ENCODE results near the gene PAAF1. TPM values are rescaled to one million over a fixed set of nuclear protein-coding genes. Genes with fewer than 3 reads are reported as not detected.
"Not testable (repeated sequence)": the region's sequence is repeated elsewhere in the genome, so short reads cannot be mapped to it uniquely, and the experiment has no call there.

Gene PAAF1, protein sequence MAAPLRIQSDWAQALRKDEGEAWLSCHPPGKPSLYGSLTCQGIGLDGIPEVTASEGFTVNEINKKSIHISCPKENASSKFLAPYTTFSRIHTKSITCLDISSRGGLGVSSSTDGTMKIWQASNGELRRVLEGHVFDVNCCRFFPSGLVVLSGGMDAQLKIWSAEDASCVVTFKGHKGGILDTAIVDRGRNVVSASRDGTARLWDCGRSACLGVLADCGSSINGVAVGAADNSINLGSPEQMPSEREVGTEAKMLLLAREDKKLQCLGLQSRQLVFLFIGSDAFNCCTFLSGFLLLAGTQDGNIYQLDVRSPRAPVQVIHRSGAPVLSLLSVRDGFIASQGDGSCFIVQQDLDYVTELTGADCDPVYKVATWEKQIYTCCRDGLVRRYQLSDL
- 9.8 TPM for total RNA-seq

DNA sequence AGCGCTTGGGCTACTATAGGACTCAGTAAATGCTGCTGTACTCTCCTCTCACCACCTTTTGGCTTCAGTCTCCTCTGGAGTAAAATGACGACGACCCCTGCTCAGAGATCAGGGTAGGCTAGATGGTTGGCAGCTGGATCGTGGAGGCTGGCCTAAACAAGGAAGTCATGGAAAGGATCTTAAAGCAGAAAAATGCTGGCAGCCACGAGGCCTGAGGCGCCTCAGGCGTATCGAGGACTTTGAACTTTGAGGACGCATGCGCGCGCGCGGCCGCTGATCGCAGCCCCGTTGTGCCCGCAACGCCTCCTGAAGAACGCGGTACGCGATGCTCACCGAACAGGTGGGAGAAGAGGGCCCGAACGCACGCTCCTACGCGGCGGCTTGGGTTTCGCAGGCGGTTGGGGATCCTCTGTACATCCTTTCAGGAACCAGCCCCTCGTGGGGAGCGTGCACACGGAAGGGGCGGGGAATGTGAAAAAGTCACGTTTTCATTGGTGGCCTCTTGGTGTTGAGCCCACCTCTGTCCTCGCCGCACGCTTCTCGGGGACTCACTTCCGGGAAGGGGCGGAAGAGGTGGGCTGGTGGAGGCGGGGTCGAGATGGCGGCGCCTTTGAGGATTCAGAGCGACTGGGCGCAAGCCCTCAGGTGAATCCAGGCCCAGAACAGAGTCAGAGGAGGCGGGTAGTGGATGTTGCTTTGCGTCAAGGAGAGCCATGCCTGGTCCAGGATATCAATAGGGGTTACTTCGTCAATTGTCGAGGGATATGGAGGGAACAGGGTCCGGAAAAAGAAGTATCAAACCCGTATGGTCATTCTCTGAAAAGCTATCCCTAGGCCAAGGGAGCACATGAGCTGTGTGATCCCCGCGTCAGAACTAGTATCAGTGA lies at the start of gene PAAF1, which contains the start of gene COA4:
Gene PAAF1 (plus strand): TSS at position 576 of the 887 bp plus-strand sequence. CDS start 23 bp downstream, at position 599.
Gene COA4 (minus strand): TSS at position 423 of the 887 bp plus-strand sequence. CDS start 3,468 bp downstream, outside the sequence.
- peak; percentile 96 for ATAC-seq

DNA sequence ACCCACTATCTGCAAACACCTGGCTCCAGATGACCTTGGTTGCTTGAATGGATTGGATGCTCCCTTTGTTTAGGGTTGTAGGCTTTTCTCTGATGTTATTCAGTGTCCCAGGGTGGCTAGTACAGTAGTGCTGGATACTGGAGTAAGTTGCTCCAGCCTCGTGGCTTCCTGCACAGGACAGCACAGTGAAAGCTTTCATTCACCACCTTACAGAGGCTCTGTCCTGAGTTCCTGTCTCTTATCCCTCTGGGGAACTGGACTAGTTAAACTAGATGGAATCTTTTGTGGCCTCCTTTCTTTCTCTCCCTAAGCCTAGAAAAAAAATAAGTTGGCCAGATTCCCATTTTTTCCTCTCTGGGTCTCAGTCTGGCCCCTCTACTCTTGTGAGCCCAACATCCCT lies 46.5 kb upstream of the PAAF1 start:
- no peak for ATAC-seq

DNA sequence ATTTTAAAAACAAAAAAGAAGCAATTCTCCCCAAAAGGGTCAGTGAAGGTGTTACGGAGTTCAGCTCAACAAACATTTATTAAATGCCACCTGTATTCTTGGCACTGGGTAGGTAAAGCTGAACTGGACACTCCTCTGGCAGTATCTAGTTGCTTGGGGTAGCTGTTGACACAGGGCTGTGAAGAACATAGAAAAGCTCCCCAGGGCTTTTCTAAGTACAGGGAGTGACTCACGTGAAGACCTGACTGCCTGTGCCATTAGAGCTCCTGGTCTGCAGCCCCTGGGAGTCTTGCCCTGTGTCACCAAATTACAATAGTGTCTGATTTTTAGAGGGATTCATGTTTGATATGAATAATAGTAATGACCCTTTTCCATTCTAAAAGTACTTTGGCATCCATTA lies 43.7 kb upstream of the PAAF1 start:
- no peak for ATAC-seq

DNA sequence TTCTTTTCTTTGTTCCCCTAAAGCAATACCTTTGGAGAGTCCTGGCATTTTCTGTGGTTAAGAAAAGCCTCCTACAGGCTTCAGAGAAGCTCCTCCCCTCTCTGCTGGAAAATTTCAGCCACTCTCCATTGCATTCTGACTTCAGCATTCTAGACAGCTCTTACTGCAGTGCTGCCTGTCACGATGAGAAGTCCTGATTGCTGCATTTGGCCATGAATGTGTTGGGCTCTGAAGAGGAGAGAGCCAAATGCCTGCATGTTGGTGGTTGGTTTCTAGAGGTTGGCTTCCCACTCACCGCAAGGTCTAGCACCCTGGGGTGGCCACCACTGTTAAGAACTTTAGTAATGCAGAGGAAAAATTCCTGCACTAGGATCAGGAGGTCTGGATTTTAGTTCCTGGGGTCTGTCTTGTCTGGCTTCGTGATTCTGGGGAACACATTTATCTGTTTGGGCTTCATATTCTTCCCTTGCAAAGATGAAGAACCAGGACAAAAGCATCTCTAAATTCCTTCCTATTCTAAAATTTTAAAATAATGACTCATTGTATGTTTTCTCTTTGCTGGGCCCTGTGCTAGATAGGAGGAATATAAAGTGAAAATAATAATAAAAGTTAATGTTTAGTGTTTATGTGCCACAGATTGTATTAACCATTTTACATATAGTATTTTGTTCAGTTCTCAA lies 38.2 kb upstream of the PAAF1 start:
- ATAC-seq, result no peak

DNA sequence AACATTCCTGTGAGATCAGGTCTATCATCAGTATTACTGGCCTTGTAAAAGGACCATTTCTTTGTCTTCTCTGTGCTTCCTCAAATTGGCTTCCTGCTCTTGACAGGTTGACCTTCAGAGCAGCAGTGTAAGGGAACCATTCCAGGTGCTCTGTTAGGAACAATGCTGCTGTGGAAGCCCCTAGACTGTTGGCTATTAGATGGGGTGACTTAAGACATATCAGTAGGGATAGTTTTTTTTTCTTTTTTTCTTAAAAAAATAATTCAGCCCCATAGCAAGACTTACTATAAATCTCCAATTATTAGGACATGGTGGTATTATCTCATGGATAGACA lies 37.7 kb upstream of the PAAF1 start:
- ATAC-seq, result no peak

DNA sequence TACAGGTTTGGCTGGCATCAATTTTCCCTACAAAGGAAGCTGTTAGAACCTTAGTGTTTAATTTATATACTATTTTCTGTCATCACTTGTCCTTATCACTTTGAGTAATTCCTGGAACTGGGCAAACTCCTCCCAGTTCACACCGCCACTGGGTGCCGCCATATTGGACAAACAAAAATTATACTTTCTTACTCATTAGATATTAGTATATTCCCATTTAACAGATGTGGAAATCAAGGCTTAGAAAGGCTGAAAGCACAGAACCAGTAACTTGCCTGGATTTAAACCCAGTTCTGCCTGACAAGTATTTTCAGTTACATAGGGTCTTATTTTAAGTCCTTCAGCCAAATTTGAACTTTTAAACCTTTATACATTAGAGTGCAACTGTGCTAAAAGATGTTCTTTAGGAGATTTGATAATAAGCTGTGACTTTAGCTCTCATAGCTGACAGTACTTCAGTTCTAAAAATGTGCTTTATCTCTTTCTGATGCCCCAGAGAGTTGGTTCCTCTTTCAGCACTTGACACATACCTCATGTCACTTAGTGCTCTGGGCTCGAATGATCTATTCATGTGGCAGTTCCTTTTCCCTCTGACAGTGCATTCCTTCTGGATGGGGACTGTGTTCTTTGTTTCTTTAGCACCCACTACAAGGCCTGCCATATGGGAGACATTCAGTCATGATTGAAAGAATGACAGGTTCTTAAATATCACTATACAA lies 25.6 kb upstream of the PAAF1 start:
- ATAC-seq, result no peak

DNA sequence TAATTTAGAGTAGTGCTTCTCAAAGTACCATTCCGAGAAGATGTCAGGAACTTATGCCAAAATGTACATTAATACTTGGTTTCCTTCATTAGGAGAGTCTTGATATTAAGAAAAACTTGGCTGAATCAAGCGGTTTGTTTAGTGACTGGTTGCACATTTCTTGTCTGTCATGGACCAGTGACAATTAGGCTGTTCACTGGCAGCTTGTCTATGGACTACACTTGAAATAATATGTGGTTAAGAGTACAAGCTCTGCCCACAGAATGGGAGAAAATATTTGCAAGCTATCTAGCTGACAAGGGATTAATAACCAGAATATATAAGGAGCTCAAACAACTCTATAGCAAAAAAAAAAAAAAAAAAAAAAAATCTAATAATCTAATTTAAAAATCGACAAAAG lies 24.8 kb upstream of the PAAF1 start:
- ATAC-seq, result no peak

DNA sequence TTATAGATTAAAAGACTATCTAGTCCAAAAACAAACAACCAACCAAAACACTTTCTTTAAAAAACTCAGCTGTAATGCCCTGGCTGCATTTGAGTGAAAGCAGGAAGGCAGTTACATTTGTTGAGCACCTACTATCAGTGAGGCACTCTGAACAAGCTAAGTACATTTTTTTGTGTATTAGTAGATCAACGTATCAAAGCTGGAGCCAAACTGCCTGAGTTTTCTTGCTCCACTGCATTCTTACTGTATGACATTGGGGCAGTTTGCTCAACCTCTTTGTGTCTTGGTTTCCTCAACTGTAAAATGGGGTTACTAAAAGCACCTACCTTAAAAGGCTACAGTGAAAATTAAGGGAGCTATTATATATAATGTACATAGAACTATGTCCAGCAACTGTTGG lies 22.1 kb upstream of the PAAF1 start:
- peak; percentile 90 for ATAC-seq

DNA sequence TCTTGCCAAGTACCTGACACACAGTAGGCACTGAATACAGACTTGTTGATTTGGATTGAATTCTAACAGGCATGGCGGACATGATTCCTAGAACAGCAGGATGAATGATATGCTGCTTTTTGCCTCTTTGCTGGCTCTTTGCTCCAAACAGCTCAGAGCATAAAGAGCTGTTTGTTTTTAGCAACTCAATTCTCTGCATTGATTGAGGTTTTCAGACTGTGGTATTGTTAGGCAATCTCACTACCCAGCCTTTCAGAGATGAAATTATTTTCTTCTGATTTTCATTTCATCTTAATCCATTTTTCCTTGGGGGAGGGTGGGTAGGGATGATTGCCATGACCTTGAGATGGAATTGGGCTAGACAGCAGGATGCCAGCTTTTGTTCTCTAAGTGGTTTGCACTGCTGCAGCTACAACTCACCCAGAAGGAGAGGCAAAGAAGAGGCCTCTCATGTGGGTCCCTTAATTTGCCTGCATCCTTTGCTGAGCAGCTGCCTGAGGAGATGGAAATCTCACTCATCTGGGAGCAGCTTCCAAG lies 20.7 kb upstream of the PAAF1 start:
- ATAC-seq, result no peak

DNA sequence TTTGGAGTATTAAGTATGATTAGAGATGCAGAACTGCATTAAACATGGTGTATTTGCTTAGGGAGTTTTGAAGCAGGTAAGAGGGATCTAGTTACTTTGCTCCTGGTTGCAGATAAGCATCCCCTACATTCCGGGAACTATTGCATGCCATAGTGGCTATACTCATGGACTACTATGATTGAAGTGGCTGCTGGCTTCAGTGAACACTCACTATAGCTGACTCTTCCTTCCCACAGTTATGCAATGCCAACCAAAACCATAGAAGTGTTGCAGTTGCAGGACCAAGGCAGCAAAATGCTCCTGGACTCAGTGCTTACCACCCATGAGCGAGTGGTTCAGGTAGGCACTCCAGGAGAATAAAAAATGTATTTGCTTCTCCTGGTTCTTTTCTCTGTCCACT lies 17.1 kb upstream of the PAAF1 start:
- ATAC-seq, result no peak

DNA sequence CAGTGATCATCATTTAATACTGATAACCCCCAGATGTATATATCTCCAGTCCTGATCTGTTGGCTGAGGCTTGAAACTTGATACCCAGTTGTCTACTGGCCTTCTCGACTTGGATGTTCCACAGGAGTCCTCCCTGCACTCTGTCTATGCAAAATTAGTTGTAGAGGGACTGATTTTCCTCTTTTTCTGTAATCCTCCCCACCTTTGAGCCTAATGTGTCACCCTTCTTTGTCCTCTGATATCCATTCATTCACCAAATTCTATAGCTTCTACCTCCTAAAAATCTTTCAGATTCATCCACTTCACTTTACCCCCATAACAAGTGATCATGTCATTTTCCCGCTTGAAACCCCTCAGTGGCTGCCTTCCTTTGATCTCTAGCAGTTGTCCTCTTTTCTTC lies 16.6 kb upstream of the PAAF1 start:
- no peak for ATAC-seq

DNA sequence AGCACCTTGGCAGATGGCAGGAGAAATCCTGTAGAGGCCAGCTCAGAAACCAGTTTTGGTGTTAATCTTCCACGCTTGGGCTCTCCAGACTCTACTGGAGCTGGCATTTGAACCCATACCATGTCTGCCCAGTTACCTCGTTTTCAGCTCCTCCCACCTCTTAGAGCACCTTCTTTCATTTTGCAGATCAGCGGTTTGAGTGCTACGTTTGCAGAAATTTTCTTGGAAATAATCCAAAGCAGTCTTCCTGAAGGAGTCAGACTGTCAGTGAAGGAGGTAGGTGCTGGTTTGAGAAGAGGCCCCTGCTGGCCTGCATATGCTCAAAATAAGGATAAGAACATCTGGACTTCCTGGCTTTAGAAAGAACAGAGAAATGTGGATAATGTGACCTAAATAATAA lies 13.8 kb upstream of the PAAF1 start:
- no peak for ATAC-seq

DNA sequence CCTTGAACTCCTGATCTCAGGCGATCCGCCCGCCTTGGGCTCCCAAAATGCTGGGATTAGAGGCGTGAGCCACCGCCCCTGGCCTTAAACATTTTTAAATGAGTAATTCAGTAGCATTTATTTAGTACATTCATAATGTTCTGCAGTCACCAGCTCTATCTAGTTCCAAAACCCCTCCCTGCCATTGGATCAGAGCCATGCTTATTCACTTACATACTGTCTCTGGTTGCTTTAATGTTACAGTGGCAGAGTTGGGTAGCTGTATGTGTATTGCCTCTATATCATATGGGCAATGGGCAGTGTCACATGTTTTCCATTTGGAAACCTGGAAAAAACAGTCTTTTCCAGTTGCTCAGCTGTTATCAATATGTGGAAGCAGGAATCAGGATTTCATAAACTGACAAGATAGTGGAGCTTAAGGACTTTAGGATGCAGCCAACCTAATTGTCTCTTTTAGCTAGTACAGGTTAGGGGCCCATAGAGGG lies 10.7 kb upstream of the PAAF1 start:
- ATAC-seq, result peak; percentile 85

DNA sequence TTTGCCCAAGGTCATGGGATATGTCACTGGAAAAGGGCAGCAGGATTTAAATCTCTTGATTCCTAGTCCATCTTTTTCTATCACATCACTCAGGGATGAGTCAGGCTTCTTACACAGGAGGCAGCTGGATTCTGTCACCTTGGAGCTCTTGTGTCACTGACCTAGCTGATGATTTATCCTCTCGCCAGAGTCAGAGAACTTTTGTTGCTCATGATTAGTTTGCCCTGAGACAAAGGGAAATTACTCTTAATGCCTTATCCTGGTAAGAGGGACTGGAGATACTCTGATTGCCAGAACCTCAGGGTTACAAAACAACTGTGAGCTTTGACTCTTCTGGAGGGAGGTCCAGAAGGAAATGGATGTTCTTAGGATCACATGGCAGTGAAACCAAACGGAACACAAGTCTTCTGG lies 10.2 kb upstream of the PAAF1 start:
- ATAC-seq, result peak; percentile 75

DNA sequence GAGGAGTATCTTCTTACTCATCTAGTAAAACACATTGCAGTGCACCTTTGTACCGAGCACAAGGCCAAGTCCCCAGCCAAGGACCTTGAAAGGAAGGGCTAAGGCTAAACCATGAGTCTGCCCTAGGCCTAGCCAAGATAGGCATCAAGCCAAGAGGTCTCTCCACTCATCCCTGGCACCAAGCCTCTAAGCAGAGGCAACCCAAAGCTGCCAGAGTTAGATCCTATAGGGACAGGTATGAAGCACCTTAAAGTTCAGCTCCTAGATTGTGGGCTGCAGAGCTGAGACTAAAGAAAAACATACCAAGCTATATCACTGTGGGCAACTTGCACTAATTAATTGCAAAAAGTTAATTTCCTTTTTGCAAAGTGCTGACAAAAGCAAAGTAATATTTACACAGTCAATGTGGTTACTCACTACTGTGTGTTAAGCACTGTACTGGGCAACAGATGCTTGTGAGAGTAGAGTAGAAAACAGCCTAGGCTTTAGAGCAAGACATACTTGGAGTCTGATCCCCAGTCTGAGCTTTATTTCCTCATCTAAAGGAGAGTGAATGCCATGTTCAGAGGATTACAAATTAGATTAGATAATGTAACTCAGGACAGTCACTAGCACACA lies 7.4 kb upstream of the PAAF1 start:
- peak; percentile 25 for ATAC-seq

DNA sequence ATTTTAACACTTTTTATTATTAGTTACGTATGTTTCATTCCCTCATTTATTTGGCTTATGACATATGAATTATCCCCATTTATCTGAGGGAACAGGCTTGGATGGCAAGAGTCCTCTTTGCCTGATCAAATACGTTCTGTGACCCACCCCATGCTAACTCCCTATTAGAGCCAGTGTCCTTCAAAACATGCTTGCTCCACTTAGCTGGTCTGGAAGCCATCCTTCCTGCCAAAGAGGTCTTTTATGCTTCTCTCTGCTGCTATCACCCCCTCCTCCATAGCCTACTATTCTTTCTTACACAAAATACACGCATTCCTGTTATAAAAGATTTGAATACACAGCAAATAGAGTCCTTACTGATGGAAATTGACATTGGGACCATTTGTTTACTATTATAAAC lies 6.5 kb upstream of the PAAF1 start:
- no peak for ATAC-seq

DNA sequence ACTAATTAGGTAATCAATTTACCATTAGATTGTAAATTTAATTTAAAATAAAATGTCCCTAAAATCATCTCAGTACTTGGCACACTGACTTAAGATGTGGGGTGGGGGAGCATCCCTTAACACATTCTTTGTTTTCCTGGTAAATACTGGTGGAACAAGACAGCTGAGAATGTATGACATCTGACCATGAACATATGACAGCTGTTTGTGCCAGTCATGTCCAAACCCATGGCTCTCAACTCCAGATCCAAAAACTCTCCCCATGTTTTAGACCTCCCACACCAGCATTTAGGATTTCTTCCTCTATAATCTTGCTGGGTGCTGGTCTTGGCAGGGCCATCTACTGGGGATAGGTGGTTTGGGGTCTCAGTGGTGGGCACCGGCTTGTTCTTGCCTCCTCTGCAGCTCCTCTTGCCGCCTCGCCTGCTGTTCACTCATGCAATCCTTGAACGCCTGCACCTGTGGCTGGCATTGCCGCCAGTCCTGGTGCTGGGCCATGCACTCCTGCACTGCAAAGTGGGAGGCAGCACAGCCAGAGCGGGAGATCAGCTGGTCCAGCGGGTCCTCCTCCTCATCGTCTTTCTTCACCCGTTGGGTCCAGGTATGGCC lies 3.9 kb upstream of the PAAF1 start:
- ATAC-seq, result no peak

DNA sequence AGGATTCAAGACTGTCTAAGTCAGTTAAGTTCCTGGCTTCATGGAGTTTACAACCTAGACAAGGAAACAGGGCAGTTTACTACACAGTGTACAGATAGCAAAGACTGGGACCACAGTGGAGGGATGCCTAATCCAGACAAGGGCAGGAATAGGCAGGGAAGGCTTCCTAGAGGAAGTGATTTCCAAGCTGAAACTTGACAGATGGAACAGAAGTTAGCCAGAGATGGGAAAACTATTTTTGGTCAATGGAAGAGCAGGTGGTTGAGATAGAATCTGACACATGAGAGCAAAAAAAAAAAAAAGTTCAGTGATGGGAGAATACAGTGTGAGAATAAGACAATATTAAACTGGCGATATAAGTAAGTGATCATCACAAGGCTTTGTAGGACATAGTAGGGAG lies 1.4 kb upstream of the PAAF1 start:
- no peak for ATAC-seq

DNA sequence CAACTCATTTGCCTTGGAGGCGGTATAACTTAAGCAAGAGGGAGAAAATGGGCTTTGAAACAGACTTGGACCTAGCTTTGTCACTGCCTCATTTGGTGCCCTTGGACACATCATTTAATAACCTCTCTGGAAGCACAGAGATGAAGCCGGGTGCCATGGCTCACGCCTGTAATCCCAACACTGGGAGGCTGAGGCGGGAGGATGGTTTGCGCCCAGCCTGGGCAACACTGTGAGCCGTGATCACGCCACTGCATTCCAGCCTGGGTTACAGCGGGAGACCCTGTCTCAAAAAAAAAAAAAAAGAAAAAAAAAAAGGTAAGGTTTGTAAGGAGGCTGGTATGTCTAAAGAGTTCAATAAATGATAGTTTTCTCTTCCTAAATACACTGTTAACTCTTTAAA lies 959 bp upstream of the PAAF1 start:
- no peak for ATAC-seq

DNA sequence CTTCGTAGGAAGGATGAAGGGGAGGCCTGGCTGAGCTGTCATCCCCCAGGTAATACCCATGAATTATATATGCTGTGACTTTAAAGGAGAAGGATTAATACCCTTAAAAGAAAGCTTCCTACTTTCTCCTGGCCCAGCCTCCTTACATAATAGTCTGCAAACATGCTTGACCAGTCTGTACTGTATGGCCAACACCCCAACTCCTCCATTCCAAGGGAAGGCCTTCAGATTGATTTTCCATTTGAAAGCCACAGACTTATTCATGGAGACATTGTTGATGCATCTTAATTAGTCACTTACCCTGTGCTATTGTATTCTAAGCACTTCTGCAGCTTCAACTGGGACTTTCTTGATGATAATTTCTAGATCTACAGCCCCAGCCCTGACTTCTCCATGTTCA lies 2.0 kb downstream of the PAAF1 start:
- peak; percentile 74 for ATAC-seq

DNA sequence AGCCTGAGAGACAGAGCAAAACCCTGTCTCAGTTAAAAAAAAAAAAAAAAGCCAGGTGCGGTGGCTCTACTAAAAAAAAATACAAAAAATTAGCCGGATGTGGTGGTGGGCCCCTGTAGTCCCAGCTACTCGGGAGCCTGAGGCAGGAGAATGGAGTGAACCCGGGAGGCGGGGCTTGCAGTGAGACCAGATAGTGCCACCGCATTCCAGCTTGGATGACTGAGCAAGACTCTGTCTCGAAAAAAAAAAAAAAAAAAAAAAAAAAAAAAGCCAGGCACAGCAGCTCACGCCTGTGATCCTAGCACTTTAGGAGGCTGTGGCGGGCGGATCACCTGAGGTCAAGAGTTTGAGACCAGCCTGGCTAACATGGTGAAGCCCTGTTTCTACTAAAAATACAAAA lies 3.6 kb downstream of the PAAF1 start:
- ATAC-seq, result not testable (repeated sequence)
